GM21390 (cell line): Measurements from ENCODE around the gene MEA1.
"Not testable (repeated sequence)": the region's sequence is repeated elsewhere in the genome, so short reads cannot be mapped to it uniquely, and the experiment has no call there.

Experiments
- ATAC-seq: cut with Tn5 transposase; IDR thresholded peaks from one replicate; pipeline ENCODE4 v1.9.1; 2021; ENCODE audit not compliant: unreplicated experiment

Gene MEA1

DNA sequence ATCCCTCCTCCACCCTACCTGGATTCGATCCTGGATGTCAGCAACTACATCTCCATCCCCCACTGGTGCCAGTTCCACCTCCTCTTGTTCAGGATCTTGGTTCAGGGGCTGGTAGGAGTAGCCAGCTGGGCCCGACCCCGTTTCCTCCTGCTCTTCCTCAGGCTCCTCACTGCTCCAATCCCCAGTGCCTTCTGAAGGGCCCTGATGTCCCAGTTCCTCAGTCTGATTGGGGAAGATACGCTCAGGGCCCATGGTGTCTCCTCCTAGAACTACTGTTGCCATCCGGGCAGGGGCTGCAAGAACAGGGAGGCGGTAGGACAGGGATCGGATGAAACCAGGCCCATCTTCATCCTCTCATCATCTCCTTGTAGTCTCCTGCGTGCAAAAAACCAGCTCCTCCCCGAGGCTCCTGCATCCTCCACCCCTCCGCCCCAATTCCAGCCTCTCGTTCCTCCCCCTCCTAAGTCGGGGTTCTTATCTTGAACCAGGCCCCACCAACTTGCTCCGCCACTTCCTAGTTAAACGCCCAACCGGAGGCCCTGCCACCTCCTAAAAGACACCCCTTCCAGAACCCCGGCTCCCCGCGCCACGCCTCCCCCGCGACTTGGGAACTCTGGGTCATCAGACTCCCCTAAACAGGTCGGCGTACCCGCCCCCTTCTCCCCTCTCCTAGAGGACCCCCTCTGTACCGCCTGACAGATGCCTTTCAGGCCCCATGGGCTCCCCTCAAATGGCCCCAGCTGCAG, 476 bp downstream of the MEA1 start:
- peak; percentile 6 for ATAC-seq

DNA sequence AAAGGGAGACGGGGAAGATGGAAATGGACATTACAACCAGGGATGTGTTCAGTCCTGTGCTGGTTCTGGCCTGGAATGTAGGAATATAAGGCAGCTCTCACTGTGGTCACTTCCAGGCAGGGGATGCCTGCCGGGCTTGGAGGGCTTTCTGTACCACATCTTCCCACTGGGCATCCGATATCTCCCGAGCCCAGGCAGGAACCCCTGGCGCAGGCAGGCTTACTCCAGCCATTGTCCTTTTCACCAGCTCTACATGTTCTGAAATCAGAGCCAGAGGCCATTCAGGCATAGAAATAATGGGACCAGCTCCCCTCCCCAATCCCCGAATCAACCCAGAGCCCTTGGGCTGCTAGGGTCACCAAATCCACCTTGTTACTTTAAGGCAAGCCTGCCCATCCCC, 1.4 kb downstream of the MEA1 start:
- ATAC-seq: no peak

DNA sequence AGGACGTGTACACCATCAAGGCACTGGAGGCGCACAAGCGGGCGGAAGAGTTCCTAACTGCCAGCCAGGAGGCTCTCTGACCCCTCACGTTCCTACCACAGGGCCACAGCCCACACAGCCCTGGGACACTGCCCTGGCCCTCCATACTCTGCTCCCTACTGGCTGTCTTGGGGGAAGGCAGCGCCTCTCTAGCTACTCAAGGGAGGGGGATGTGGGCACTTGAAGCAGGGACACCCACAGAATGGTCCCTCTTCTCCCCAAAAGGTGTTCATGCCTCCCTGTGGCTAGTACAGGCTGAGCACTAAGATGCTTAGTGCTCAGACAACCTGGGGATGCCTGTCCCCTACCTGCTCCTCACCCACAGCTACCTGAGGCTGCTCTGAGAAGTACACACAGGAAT, 2.5 kb downstream of the MEA1 start:
- ATAC-seq: no peak

DNA sequence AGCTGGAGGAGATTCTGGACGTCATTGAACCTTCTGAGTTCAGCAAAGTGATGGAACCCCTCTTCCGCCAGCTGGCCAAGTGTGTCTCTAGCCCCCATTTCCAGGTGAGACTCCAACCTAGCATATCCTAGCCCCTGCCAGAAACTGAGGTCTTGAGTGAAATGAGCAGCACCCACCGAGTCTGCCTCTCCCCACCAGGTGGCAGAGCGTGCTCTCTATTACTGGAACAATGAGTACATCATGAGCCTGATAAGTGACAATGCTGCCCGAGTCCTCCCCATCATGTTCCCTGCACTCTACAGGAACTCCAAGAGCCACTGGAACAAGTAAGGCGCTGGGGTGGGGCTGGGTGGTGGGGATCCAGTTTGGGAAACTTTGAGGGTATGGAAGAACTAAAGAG, 4.6 kb downstream of the MEA1 start:
- ATAC-seq: no peak

DNA sequence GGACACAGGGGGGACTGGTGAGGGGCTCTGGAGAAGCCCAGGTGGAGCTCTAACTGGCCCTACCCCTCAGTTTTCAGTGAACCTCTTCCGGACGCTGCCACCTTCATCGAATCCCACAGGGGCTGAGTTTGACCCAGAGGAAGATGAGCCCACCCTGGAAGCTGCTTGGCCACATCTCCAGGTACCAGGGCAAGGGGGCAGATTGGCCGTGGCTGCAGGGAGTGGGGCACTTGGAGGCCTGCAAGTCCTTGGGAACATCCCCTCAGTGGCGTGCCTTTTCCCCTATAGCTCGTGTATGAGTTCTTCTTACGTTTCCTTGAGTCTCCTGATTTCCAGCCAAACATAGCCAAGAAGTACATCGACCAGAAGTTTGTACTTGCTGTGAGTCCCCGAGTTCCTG, 6.6 kb downstream of the MEA1 start:
- no peak for ATAC-seq

DNA sequence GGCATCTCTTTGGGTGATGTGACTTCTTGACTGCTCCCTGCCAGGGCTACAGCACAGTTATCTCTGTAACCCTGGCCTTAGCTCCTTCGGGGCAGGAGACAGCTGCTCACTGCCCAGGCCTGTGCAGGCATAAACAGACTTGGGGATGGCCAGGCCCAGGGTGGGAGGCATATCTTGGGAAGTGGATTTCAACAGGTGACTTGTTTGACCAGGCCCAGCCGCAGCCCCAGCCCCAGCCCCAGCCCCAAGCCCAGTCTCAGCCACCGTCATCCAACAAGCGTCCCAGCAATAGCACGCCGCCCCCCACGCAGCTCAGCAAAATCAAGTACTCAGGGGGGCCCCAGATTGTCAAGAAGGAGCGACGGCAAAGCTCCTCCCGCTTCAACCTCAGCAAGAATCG, 7.5 kb downstream of the MEA1 start:
- ATAC-seq: no peak

DNA sequence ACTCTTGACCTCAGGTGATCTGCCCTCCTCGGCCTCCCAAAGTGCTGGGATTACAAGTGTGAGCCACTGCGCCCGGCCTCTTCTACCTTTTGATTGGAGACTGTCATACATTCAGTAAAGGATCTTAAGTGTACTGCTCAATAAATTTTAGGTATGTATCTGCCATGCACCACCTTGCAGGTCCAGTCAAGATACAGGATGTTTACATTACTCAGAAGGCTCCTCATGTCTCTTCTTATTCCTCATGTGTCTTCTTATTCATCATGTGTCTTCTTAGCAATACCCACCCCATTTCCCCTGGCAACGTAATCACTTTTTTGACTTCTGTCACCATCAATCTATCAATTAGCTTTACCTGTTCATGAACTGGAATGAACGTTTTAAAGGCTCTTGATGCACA, 7.9 kb downstream of the MEA1 start:
- ATAC-seq: no peak

DNA sequence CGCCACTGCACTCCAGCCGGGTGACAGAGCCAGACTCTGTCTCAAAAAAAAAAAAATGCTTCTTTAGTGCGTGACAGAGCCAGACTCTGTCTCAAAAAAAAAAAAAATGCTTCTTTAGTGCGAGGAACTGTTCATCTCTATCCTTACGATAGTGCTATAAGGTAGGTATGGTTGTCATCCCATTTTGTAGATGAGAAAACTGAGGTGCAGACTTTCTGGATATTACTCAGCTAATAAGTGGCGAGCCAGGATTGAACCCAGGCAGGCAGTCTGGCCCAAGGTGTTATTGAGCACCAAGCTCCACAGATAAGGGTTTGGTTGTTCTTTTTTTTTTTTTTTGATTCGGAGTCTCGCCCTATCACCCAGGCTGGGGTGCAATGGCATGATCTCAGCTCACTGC, 11.9 kb downstream of the MEA1 start:
- ATAC-seq: no peak

DNA sequence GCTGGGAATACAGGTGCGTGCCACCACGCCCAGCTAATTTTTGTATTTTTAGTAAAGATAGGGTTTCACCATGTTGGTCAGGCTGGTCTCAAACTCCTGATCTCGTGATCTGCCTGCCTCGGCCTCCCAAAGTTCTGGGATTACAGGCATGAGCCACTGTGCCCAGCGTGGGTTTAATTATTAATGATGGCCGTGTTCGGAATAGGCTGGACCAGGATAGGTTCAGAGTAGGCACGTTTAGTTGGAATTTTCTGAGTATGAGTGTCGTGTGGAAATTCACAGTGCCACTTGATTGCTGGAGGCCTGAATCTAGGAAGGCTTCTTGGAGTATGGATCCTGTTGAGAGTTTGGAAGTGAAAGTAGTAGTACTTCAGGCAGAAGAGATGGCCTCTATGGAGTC, 15.5 kb downstream of the MEA1 start:
- ATAC-seq: not testable (repeated sequence)

DNA sequence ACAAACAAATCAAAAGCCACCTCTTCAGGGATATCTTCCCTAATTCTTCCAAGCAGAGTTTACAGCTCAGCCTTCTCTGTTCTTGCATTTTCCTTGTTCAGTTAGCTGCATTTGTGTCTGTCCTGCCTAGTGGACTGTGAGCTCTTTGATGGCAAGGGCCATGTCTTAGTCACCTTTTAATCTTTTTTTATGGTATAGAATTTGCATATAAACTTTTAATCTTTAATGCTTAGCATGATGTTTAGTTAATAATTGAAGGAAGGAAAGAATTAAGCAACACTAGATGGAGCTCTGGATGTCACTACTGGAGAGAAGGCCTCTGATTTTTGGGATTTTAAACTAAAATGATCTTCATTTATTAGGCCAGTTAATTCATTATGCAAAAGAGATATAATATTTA, 17.2 kb downstream of the MEA1 start:
- ATAC-seq: no peak

DNA sequence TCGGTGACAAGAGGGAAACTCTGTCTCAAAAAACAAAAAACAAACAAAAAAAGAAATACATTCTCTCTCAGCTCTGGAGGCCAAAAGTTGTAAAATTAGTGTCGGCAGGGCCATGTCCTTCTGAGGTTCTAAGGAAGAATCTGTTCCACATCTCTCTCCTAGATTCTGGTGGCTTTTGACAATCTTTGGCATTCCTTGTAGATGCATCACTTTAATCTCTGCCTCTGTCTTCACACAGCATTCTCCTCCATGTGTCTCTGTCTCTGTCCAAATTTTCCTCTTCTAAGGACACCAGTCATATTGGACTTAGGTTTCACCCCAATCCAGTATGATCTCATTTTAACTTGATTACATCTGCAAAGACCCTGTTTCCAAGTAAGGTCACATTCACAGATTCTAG, 20.3 kb downstream of the MEA1 start:
- no peak for ATAC-seq

DNA sequence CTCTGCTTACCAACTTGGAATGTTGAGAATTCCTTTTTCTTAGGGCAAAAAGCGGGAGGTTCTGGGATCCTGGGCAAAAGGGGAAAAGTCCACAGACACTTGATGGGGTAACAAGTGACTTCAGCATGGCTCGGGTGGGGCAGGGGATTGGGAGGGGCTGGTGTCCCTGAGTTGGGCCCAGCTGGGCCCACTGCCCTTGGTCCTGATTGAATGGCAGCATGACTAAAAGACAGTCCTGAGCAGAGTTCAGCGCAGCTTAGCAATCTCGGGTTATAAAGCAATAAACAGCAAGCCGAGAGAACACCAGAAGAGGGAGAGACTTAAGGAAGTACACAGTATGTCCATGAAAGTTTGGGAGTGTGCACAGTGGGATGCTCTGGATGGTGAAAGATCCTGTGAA, 23.8 kb downstream of the MEA1 start:
- no peak for ATAC-seq

DNA sequence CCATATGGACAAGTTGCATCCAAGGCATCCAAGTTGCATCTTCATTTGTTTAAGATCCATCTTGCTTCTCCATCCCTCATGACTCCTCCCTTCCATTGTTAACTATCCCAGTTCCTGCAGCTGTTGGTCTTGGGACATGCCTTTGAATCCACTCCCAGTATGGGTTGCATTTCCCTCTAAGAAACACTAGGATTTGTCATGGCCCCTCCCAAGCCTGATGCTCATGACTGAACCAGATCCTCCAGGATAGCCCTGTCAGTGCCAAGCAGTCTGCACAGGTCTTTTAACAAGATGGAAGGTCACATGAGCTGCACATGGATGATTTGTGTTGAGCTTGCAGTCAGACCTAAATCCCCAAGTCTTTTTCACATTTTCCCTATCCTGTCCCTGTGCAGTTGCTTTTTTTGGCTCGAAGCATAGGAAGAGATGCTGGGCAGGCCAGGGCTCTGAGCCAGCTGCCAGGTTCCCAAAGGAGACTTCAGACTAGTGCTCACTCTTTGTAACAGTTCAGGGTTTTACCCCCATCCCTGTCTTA, 25.2 kb downstream of the MEA1 start:
- ATAC-seq: no peak

DNA sequence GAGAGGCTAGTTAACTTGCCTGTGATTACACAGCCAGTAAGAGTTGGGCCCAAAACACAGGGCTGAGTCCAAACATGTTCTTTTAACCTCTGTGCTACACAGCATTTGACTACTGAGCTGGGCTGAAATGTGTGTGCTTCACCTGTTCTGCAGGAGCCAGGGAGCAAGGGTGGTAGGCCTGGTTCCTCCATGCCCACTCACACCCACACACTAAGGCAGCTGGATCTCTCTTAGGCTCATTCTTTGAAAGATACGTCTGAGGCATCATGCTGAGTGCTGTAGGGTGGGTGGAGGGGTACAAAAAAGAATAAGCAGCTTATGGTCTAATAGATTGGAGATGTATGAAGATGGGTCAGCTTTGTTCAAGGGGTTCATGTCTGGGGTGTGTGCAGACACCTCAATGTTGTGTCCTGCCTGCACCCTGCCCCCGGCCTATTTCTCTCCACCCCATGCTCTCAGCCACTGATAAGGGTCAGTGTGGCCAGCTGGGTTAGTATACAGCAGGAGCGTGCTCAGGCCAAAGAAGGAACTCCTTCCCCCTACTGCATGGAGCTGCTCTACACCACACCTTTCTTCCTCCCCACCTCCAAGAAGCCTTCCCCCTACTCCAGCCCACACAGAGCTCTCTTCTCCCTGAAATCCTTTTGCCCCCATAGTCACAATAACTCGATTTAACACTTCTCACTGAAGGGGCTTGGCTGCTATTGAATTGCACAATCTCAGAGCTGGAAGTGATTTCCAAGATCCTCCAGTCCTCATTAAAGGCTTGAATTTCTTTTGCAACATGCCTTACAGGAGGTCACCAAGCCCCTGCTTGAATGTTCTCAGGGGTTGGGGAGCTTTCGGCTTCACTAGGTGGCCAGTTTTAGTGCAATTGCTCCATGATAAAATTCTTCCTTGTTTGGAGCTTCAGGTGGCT, 26.0 kb downstream of the MEA1 start:
- ATAC-seq: no peak

DNA sequence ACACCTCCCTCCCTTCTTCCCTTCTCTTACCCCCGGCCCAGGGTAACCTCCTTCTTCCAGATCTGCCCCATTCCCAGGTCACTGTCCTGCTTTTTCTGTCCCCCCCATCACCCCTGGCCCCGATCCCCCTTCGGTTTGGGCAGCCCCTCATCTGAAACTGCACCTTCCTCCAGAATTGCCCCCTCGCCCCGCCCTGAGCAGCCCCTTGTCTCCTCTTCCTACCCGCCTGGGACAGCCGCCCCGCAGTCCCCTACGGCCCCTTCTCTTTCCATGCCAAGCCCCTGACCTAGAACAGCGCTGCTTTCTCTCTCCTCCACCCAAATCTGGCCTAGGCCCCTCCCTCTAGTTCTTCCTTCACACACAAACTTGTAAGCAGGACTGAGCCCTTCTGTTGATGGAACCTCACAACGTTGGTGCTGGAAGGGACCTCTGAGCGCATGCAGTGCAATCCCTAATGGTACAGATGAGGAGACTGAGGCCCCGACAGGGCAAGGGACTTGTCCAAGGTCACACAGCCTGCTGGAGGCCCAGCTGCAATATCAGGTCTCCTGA, 28.7 kb downstream of the MEA1 start:
- ATAC-seq: no peak

DNA sequence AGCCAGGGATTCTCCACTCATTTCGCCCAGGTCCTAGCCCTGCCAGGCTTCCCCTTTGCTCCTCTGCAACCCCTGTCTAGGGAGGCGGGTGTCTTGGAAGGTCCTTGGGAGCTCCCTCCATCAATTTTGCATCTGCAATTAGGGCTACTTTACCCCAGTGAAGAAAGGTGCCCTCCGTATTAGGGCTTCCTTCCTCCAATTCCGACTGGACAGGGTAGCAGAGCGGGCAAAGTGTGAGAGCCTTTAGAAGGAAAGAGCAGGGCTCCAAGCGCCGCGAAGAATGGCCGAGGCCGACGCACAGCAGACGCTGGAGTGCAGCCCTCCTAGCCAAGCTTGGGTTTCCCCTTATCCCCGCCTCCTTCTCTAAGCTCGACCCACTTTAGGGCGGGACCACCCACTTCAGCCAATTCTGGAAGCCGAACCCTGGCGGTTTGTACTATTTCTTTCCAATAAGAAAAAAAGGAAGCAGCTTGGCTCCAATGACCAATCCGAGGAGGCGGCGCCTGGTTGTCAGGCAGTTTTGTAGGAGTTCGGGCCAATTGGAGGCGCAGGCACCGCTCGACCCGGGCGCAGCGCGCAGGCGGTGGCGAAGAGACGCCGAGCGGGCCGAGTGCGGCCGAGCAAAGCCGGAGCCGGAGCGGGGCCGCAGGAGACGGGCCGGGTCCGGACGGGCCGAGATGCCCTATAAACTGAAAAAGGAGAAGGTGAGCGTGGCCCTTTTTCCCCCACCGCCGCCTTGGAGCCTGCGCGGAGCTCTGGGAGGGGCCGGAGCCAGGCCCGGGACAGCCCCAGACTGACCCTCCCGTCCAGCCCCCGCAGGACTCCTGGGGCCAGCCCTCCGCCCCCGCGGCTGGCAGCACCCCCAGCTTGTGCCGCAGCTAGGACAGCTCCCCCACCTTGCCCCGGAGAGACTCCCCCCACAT, 29.5 kb downstream of the MEA1 start, which contains the start of gene PPP2R5D:
Gene PPP2R5D, plus strand, starts transcription at position 570 of the 923 bp plus-strand sequence. Its CDS starts 108 bp downstream, at position 678.
- ATAC-seq: peak; percentile 91

DNA sequence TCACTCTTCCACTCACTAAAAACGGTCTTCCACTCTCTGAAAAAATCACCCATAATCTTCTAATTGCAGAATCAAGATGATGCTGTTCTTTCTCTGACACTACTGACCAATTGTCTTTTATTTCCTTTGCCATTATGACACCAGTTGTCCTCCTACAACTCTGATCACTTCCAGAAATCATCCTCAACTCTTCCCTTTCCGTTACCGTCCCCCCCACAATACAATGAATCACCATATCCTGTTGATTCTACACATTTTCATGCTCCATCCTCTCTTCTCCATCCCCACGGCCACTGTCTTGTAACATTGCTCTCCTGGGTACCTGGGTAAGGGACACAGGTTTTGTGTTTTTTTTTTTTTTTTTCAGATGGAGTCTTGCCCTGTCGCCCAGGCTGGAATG, 31.9 kb downstream of the MEA1 start:
- no peak for ATAC-seq

DNA sequence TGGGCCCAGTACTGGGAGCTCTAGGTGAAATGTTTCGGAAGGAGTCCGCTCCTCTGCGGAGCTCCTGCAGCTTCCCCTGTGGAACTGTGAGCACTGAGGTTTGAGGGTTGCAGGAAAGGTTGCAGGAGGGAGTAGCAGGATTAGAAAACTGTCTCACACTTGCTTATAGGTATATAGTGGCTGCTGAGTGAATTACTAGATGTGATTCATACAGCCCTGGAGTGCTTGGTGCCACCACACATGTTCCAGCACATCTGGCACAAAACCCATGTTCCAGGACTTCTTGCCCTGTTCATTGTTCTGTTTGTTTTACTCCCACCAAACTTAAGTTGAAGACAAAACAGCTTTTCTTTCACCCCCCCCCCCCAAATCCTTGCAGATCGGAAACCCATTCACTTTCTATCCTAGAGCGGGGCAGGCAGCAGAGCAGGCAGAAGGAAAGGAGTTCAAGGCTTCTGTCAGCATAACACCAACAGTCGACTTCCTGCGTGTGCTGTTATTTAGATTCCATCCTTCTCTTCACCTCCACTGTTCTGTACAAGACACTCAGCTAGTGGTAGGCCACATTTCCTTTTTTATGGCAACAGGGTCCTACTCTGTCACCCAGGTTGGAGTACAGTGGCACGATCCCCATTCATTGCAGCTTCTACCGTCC, 34.1 kb downstream of the MEA1 start:
- ATAC-seq: no peak

DNA sequence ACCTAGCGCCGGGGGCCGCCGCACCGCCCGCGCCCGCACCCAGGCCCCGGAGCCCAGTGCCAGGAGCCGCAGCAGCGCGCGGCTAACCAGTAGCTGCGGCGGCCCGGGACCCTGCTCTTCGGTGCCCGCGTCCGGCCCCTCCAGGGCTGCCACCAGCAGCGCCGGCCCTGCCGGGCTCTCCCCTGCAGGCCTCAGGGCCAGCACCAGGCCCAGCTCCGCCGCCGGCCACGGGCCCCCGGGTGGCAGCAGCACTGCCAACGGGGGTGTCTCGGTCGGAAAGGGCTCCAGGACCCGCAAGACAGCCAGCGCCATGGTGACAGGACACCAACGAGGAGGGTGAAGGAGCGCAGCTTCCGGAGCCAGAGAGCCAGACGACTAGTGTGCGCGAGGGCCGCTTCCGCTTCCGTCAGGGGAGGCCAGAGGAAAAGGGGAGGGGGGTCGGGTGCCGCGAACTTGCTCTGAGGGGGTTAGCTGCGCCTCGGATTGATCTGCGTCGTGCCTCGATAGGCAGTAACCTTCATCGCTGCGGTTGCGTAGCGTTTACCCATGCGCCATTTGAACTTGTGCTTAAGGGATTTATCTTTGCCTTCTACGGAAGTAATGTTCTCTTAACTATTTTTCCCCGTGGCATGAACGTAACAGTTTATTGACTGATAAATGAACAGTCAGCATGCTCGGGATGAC, 34.8 kb downstream of the MEA1 start, which contains the start of gene PEX6:
Gene PEX6, minus strand, starts transcription at position 343 of the 684 bp plus-strand sequence. Its CDS starts 31 bp downstream, at position 312.
- ATAC-seq: peak; percentile 90
